ENCODE measurements around the gene RGS18.

- TF ChIP-seq YY1 (IDR thresholded peaks at IDR 0.05; ENCODE audit: insufficient read depth, insufficient read length) (no peak), ZNF274 (IDR thresholded peaks at IDR 0.05; ENCODE audit: low read depth, low read length) (no peak)
Observed at GRCh38 chr1:192235127-192235526, 76.9 kb downstream of the RGS18 start.
